Upper lobe of right lung (tissue), 1 donor: ENCODE results near the gene XPO1. TPM values are rescaled to one million over a fixed set of nuclear protein-coding genes. Genes with fewer than 3 reads are reported as not detected.
A peak's percentile ranks its signal among the peaks of the same experiment; 100 is the strongest.
"Not testable (repeated sequence)": the region's sequence is repeated elsewhere in the genome, so short reads cannot be mapped to it uniquely, and the experiment has no call there.

Experiments
- ATAC-seq: fragments of 200-7000 bp; cut with Tn5 transposase; one replicate; pipeline ENCODE4 v1.9.1; 2020; ENCODE audit warnings: mild to moderate bottlenecking, moderate library complexity
- DNase-seq: peaks from one replicate; pipeline ENCODE4 v3.0.0-alpha.2; 2020
- H3K27ac ChIP-seq: fragments of 200-600 bp; one replicate; pipeline ENCODE4 v1.8.0; 2022
- H3K27me3 ChIP-seq: fragments of 200-600 bp; one replicate; pipeline ENCODE4 v1.8.0; 2022; ENCODE audit warnings: mild to moderate bottlenecking
- H3K36me3 ChIP-seq: fragments of 200-600 bp; one replicate; pipeline ENCODE4 v1.8.0; 2022
- H3K4me1 ChIP-seq: fragments of 200-600 bp; one replicate; pipeline ENCODE4 v1.8.0; 2022
- H3K4me3 ChIP-seq: fragments of 200-600 bp; one replicate; pipeline ENCODE4 v1.8.0; 2022; ENCODE audit warnings: mild to moderate bottlenecking
- H3K9me3 ChIP-seq: fragments of 200-600 bp; one replicate; pipeline ENCODE4 v1.8.0; 2022
- intact Hi-C: fragments of 100-400 bp; cut with DNase I; formaldehyde crosslinking; loops from one replicate; pipeline ENCODE4 v1.11.0; 2022
- total RNA-seq: library from RNA; stranded (reverse); fragmentation: NEBNext Ultra II Directional; extraction: Animal tissue kit (Norgen Biotek cat#: 25700); gene quantifications from one replicate; pipeline ENCODE4 v1.2.1, GENCODE V29; 2021
- TF ChIP-seq, protein P1 (sequence below): fragments of 200-600 bp; IDR thresholded peaks from one replicate; pipeline ENCODE4 v1.8.0; 2022; ENCODE audit warnings: antibody characterized with exemption
- donor health status: DM: no; HTN: yes; CAD: no; lungs with severe emphysema.

XPO1 gene
- total RNA-seq, 1 donor from 2014 or later = 98.9 TPM

DNA sequence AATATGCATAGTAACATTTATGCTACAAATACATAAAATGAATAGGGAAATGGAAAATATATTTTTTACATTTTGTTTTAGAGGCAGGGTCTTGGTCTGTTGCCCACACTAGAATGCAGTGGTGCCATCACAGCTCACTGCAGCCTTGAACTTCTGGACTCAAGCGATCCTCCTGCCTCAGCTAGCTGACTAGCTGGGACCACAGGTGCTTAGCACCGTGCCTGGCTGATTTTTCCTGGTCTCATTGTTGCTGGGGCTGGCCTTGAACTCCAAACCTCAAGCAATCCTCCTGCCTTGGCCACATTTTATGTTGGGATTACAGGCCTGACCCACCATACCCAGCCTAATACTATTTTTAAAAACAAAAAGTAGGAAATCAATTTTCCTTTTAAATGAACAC lies 33.2 kb downstream of the XPO1 start:
- TF ChIP-seq, protein P1, sequence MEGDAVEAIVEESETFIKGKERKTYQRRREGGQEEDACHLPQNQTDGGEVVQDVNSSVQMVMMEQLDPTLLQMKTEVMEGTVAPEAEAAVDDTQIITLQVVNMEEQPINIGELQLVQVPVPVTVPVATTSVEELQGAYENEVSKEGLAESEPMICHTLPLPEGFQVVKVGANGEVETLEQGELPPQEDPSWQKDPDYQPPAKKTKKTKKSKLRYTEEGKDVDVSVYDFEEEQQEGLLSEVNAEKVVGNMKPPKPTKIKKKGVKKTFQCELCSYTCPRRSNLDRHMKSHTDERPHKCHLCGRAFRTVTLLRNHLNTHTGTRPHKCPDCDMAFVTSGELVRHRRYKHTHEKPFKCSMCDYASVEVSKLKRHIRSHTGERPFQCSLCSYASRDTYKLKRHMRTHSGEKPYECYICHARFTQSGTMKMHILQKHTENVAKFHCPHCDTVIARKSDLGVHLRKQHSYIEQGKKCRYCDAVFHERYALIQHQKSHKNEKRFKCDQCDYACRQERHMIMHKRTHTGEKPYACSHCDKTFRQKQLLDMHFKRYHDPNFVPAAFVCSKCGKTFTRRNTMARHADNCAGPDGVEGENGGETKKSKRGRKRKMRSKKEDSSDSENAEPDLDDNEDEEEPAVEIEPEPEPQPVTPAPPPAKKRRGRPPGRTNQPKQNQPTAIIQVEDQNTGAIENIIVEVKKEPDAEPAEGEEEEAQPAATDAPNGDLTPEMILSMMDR = no peak
- no peak for ATAC-seq
- no peak overlapping the region for H3K4me3 ChIP-seq
- no peaks in the 10 kb centered on the region for H3K4me1 ChIP-seq
- H3K36me3 ChIP-seq = peaks cover 69% of the 10 kb centered on the region
- intact Hi-C loops = no loop called here
- H3K27ac ChIP-seq = no peak overlapping the region
- no peaks in the 10 kb centered on the region for H3K9me3 ChIP-seq
- no peaks in the 10 kb centered on the region for H3K27me3 ChIP-seq
- DNase-seq = no peak

DNA sequence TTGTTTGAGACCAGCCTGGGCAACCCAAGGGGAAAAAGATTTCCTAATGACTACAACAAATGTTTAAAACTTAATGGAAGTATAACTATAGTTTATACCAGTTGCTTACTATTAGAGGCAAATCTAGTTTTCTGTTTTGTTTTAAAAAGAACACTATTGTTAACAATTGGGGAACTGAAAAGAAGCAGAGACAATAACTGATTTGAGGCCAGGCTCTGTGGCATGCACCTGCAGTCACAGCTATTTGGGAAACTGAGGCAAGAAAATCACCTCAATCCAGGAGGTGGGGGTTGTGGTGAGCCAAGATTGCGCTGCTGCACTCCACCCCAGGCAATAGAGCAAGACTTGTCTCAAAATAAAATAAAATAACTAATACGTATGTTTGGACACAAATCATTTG lies 39.1 kb downstream of the XPO1 start:
- Histone ChIP-seq H3K4me3 (no peak overlapping the region), H3K27ac (no peak overlapping the region), H3K9me3 (no peaks in the 10 kb centered on the region), H3K4me1 (no peaks in the 10 kb centered on the region), H3K36me3 (peaks cover 88% of the 10 kb centered on the region), H3K27me3 (no peaks in the 10 kb centered on the region)
- intact Hi-C loops = no loop called here
- TF ChIP-seq, protein P1 = no peak
- no peak for ATAC-seq
- no peak for DNase-seq

- no peak for ATAC-seq
Measured at GRCh38 chr2:61493523-61493942, 44.6 kb downstream of the XPO1 start.

GRCh38 chr2:61492476-61492875 lies 45.7 kb downstream of the XPO1 start:
- intact Hi-C loops = no loop called here
- DNase-seq (no peak), ATAC-seq (no peak)
- no peak overlapping the region for H3K27ac ChIP-seq
- H3K4me3 ChIP-seq = no peak overlapping the region
- H3K36me3 ChIP-seq = peaks cover 96% of the 10 kb centered on the region
- no peaks in the 10 kb centered on the region for H3K9me3 ChIP-seq
- H3K4me1 ChIP-seq = no peaks in the 10 kb centered on the region
- TF ChIP-seq, protein P1 = no peak
- no peaks in the 10 kb centered on the region for H3K27me3 ChIP-seq

More at GRCh38 chr2:61493523-61493942, 44.6 kb downstream of the XPO1 start:
- TF ChIP-seq, protein P1 = no peak
- H3K4me3 ChIP-seq = no peak overlapping the region
- H3K36me3 ChIP-seq = peaks cover 96% of the 10 kb centered on the region
- no peaks in the 10 kb centered on the region for H3K27me3 ChIP-seq
- no peaks in the 10 kb centered on the region for H3K9me3 ChIP-seq
- no peaks in the 10 kb centered on the region for H3K4me1 ChIP-seq
- no peak for DNase-seq
- intact Hi-C loops = no loop called here
- no peak overlapping the region for H3K27ac ChIP-seq

DNA sequence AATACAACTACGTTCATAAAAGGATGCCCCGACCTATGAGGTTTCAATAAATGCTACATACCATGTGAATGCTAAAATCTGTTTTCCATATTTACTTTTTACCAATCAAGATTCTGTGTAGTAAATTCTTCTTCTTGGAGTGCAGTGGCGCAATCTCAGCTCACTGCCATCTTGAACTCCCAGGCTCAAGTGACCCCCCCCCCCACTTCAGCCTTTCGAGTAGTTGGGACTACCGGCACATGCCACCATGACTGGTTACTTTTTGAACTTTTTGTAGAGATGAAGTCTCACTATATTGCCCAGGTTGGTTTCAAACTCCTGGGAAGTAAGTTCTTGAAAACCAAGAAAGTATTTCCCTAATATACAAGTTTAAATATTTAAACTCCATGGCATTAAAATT lies 52.9 kb downstream of the XPO1 start:
- TF ChIP-seq, protein P1 = no peak
- Histone ChIP-seq H3K36me3 (peaks cover 100% of the 10 kb centered on the region), H3K4me1 (no peaks in the 10 kb centered on the region), H3K9me3 (no peaks in the 10 kb centered on the region), H3K27ac (no peak overlapping the region), H3K4me3 (no peak overlapping the region), H3K27me3 (no peaks in the 10 kb centered on the region)
- intact Hi-C loops = no loop called here
- peak; percentile 74 for DNase-seq
- ATAC-seq = peak; percentile 32

- no peak for ATAC-seq
- Histone ChIP-seq H3K36me3 (peaks cover 60% of the 10 kb centered on the region), H3K4me3 (no peak overlapping the region), H3K4me1 (no peaks in the 10 kb centered on the region), H3K27ac (no peak overlapping the region), H3K9me3 (no peaks in the 10 kb centered on the region), H3K27me3 (no peaks in the 10 kb centered on the region)
- TF ChIP-seq, protein P1 = no peak
- DNase-seq = no peak
- intact Hi-C loops = no loop called here
Measured at GRCh38 chr2:61478086-61478485, 60.1 kb downstream of the XPO1 start.

- H3K9me3 ChIP-seq, ATAC-seq, H3K4me3 ChIP-seq, H3K27me3 ChIP-seq, DNase-seq, H3K27ac ChIP-seq, intact Hi-C loops, H3K4me1 ChIP-seq: not testable (repeated sequence)
- H3K36me3 ChIP-seq = peaks cover 50% of the 10 kb centered on the region
Measured at GRCh38 chr2:61476929-61477589, 61.1 kb downstream of the XPO1 start.
